DND-41 (cell line): ENCODE data around the gene AUTS2.

Source experiments
- ATAC-seq: fragments of 200-7000 bp; cut with Tn5 transposase; 3 replicates; pipeline ENCODE4 v1.9.1; 2021; ENCODE audit warnings: low read depth; ENCODE audit not compliant: insufficient read depth
- DNase-seq: peaks from one replicate; pipeline ENCODE4 v3.0.0-alpha.2; 2020
- H2AFZ ChIP-seq: 2 replicates; pipeline ENCODE4 v1.6.0; 2012; ENCODE audit warnings: low read depth, low read length
- H3K27ac ChIP-seq: 2 replicates; pipeline ENCODE4 v1.5.1; 2012; ENCODE audit warnings: low read length, inconsistent platforms
- H3K27me3 ChIP-seq: fragments of 200-600 bp; sonication (generic); 2 replicates; pipeline ENCODE4 v1.6.0; 2012; ENCODE audit warnings: low read length, mild to moderate bottlenecking, inconsistent platforms; ENCODE audit not compliant: insufficient read depth, poor library complexity
- H3K36me3 ChIP-seq: 2 replicates; pipeline ENCODE4 v1.5.1; 2012; ENCODE audit warnings: low read length, inconsistent platforms; ENCODE audit not compliant: insufficient read depth
- H3K4me1 ChIP-seq: 2 replicates; pipeline ENCODE4 v1.5.1; 2012; ENCODE audit warnings: mild to moderate bottlenecking, low read length; ENCODE audit not compliant: insufficient read depth
- H3K4me2 ChIP-seq: 2 replicates; pipeline ENCODE4 v1.6.0; 2012; ENCODE audit warnings: mild to moderate bottlenecking, moderate library complexity, low read length, inconsistent platforms; ENCODE audit not compliant: insufficient read depth
- H3K4me3 ChIP-seq, 2 experiments: fragments of 200-600 bp in 1 of 2; shearing (Covaris generic) in 1 of 2; 2 replicates each; pipeline ENCODE4 v1.5.1; 2012 to 2016; ENCODE audit warnings: inconsistent platforms in 2 of 2, low read length in 2 of 2, mild to moderate bottlenecking in 2 of 2, low read depth in 1 of 2, moderate library complexity in 1 of 2
- H3K79me2 ChIP-seq: 2 replicates; pipeline ENCODE4 v1.6.0; 2012; ENCODE audit warnings: low read length, inconsistent platforms; ENCODE audit not compliant: insufficient read depth
- H3K9ac ChIP-seq: 2 replicates; pipeline ENCODE4 v1.6.0; 2012; ENCODE audit warnings: low read depth, mild to moderate bottlenecking, inconsistent platforms, low read length, moderate library complexity
- H3K9me3 ChIP-seq: 2 replicates; pipeline ENCODE4 v1.5.1; 2012; ENCODE audit warnings: low read length, moderate library complexity, mild to moderate bottlenecking, inconsistent platforms; ENCODE audit not compliant: insufficient read depth, severe bottlenecking
- H4K20me1 ChIP-seq: 2 replicates; pipeline ENCODE4 v1.6.0; 2012; ENCODE audit warnings: low read length; ENCODE audit not compliant: insufficient read depth
- CTCF ChIP-seq: IDR thresholded peaks from 2 replicates; pipeline ENCODE4 v1.5.1; 2012; ENCODE audit warnings: borderline replicate concordance, low read length, moderate library complexity, mild to moderate bottlenecking; ENCODE audit not compliant: poor library complexity, severe bottlenecking; ENCODE audit errors: extremely low read depth
- EZH2 ChIP-seq: IDR thresholded peaks from 3 replicates; pipeline ENCODE4 v1.6.1; 2012; ENCODE audit warnings: borderline replicate concordance, low read depth, mild to moderate bottlenecking, moderate library complexity, low read length, inconsistent platforms; ENCODE audit not compliant: severe bottlenecking

AUTS2 gene

GRCh38 chr7:70242826-70243225 lies 644.6 kb downstream of the AUTS2 start:
- no peak overlapping the region for H3K27ac ChIP-seq
- TF ChIP-seq CTCF (no peak), EZH2 (no peak)
- H3K9me3 ChIP-seq, result no peaks in the 10 kb centered on the region
- H3K27me3 ChIP-seq, result no peaks in the 10 kb centered on the region
- H3K4me2 ChIP-seq, result no peak overlapping the region
- DNase-seq (no peak), ATAC-seq (no peak)
- no peak overlapping the region for H2AFZ ChIP-seq
- no peaks in the 10 kb centered on the region for H4K20me1 ChIP-seq
- H3K79me2 ChIP-seq, result no peaks in the 10 kb centered on the region
- no peaks in the 10 kb centered on the region for H3K4me1 ChIP-seq
- no peak overlapping the region for H3K9ac ChIP-seq
- H3K36me3 ChIP-seq, result no peaks in the 10 kb centered on the region
- no peak overlapping the region for H3K4me3 ChIP-seq

GRCh38 chr7:70243443-70243842 lies 645.2 kb downstream of the AUTS2 start:
- Histone ChIP-seq H3K27me3 (no peaks in the 10 kb centered on the region), H2AFZ (no peak overlapping the region), H3K4me2 (no peak overlapping the region), H3K9ac (no peak overlapping the region), H4K20me1 (no peaks in the 10 kb centered on the region), H3K27ac (no peak overlapping the region), H3K36me3 (no peaks in the 10 kb centered on the region), H3K4me3 (no peak overlapping the region), H3K79me2 (no peaks in the 10 kb centered on the region), H3K4me1 (no peaks in the 10 kb centered on the region), H3K9me3 (no peaks in the 10 kb centered on the region)
- DNase-seq, result no peak
- ATAC-seq, result no peak
- no peak for TF ChIP-seq CTCF
- TF ChIP-seq EZH2, result no peak

- TF ChIP-seq CTCF, result no peak
- TF ChIP-seq EZH2, result no peak
- H3K27ac ChIP-seq, result no peak overlapping the region
- no peaks in the 10 kb centered on the region for H3K27me3 ChIP-seq
- no peak for DNase-seq
- no peaks in the 10 kb centered on the region for H3K9me3 ChIP-seq
- no peaks in the 10 kb centered on the region for H4K20me1 ChIP-seq
- H3K79me2 ChIP-seq, result no peaks in the 10 kb centered on the region
- no peak overlapping the region for H3K4me2 ChIP-seq
- no peaks in the 10 kb centered on the region for H3K36me3 ChIP-seq
- no peak overlapping the region for H2AFZ ChIP-seq
- no peak for ATAC-seq
- no peaks in the 10 kb centered on the region for H3K4me1 ChIP-seq
- H3K9ac ChIP-seq, result no peak overlapping the region
- no peak overlapping the region for H3K4me3 ChIP-seq
These were observed 659.6 kb downstream of the AUTS2 start for GRCh38 chr7:70257921-70258320.

GRCh38 chr7:70259502-70259901 lies 661.2 kb downstream of the AUTS2 start:
- Histone ChIP-seq H2AFZ (no peak overlapping the region), H3K79me2 (no peaks in the 10 kb centered on the region), H3K4me2 (no peak overlapping the region), H3K27ac (no peak overlapping the region), H4K20me1 (no peaks in the 10 kb centered on the region), H3K9ac (no peak overlapping the region), H3K27me3 (no peaks in the 10 kb centered on the region), H3K36me3 (no peaks in the 10 kb centered on the region), H3K4me3 (no peak overlapping the region), H3K9me3 (no peaks in the 10 kb centered on the region), H3K4me1 (no peaks in the 10 kb centered on the region)
- no peak for TF ChIP-seq EZH2
- no peak for TF ChIP-seq CTCF
- DNase-seq (no peak), ATAC-seq (no peak)
